ENCODE measurements around the gene VSIG8. TPM values are rescaled to one million over a fixed set of nuclear protein-coding genes. Genes with fewer than 3 reads are reported as not detected.
A peak's percentile ranks its signal among the peaks of the same experiment; 100 is the strongest.

Gene VSIG8
- polyA plus RNA-seq, 4 donors = 0.11 to 0.76 (median 0.32) TPM; not detected in 1

DNA sequence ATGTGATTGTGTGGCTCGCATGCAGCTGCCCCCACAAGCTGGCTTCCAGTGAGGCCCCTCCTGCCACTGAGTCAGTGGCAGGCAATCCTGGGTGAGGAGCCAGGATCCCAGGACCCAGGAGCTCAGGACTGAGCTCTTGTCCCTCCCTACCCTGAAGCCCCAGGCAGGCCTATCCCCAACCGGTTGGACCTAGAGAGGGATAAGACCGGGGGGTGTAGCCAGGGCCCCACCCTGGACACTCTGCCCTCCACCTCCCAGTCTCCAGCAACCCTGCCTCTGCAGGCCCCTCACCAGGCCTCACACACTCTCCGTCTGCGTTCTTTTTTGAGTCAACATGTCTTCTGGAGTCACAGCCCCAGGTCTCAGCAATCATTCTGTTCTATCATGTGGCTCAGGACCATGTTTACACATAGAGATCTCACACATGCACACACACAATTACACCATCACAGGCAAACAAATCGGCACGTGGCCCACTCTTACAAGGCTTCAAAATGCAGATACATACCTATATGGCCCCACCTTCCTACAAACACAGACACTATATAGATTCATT, 2.6 kb downstream of the VSIG8 start:
- DNase-seq (ENCODE audit: low read depth in 4 of 4, low spot score in 3 of 4) = no peak

DNA sequence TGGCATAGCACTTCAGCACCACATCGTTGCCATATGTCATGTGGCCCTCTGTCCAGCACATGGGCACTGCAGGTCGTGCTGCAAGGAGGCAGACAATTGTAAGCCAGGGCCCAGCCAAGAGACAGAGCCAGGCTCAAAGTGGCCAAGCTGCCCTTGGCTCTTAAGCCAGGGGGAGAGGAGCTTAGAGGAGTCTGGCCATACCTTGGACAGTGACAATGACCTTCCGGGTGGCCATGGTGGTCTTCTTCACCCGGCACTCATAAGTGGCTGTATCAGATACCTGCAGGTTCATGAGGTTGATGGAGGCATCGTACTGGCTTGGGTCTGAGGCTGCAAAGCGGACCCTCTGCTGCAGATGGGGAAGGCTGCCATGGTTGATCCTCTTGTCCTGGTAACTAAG, 4.6 kb downstream of the VSIG8 start:
- DNase-seq (ENCODE audit: low read depth in 4 of 4, low spot score in 3 of 4) = no peak

DNA sequence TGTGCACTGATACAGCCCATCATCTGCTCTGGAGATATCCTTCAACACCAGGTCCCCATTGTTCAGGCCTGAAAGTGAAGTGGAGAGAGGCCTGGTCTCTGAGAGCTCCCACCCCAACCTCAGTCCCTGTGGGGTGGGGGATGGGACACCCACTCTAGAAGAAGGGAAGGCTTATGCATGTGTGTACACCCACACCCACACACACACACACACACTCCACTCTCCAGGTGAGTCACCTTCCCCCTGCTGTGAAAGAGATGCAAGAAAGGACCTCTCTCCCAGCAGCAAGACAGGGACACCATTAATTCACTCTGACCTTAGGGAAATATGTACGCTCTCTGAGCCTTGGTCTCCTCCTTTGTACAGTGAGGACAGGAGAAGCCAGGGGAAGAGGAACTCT, 5.9 kb downstream of the VSIG8 start:
- no peak for DNase-seq (ENCODE audit: low read depth in 4 of 4, low spot score in 3 of 4)

DNA sequence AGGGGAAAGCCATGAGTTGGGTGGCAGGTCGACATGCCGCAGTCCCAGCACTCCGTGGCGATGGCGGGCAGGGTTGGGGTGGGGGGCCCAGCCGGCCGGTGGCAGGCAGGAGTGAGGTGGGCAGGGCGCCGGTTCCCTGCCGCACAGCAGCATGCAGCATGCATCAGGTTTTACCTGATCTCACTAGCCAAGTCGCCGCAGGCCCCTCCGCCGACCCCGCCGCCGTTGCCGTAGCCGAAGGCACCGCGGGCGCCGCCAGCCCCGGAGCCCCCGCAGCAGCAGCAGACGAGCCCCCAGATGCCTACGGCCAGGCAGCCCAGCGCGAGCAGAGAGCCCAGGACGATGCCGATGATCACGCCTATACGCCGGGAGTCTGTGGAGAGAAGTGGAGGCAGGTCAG, 6.7 kb downstream of the VSIG8 start:
- DNase-seq (ENCODE audit: low read depth in 4 of 4, low spot score in 3 of 4) = no peak

DNA sequence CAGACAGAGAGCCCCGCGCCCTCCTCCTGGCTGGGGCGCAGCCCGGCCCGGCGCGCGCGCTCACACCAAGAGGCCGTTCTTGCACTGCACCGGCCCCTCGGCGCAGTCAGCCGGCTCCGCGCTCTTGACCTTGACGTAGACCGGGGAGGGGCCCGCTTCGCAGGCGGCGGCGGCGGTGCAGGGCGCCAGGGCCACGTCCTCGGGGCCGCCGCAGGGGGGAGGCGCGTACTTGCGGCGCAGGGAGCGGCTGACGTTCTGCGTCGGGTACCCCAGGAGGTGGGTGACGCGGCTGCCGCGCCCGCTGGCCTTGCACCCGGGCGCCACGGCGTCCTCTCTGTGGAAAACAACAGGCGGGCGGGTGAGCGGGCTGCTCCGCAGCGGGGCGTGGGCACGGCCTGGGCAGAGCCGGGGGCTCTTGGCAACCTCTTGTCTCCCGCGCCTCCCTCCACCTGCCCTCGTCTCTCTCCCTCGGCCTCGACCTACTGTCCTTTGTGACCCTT, 7.7 kb downstream of the VSIG8 start:
- DNase-seq (ENCODE audit: low read depth in 4 of 4, low spot score in 3 of 4) = peak in 3 of 4 donors; percentile 47 to 70 (median 57)

DNA sequence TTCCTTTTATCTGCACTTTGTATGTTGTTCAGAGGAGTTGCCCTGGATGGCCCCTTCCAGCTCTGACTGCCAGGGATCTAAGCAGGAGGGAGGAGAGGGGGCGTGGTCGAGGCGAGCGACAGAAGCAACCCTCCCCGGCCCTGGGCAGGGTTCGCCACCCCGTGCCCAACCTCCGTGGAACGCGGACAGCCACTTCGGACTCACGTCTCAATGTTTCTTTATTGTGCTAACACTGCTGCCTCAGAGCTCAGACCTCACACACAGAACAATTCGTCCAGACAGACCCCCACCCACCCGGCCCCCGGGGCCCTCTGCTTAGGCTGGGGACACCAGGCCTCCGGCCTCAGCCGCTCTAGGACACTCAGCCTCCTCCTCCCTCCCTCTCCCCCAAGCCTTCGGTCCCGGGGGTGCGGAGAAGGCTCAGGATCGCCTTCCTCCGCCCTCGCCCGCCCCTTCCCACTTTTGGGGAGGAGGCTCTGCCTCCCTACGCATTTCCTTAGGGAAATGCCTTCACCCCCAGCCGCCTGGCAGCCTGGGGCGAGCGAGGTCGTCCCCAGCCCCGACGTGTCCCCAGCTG, 8.3 kb downstream of the VSIG8 start:
- DNase-seq (ENCODE audit: low read depth in 4 of 4, low spot score in 3 of 4) = peak in 1 of 4 donors; percentile 37

DNA sequence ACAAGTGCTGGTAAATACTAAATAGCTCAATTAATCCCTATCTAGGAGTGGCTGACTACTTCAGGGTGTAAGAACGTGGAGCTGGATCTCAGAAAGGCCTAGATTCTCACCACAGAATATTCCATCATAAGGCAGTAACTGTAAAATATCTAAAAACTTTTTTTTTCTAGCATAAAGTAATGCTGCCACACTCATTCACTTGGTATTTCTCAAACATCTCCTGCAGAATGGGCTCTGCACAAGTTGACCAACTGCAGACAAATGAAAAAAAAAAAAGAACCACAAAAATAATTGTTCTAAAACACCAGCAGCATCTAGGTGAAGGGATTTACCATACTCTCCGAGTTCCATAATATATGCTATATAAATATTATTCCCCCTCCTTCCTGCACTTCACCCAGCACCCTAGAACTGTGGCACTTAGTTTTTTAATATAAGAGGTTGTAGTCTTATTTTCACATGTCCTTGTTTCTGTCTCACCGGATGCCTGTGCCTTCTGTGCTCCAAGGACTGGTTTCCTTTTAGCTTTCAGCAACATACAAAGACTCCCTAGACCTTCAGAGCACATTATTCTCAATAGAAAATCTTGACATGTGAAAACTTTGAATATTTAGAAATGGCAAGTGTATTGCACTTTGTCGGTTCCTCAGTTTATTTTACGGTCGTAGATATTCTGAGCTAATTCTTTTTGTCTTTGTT, 8.9 kb downstream of the VSIG8 start:
- DNase-seq (ENCODE audit: low read depth in 4 of 4, low spot score in 3 of 4) = no peak

DNA sequence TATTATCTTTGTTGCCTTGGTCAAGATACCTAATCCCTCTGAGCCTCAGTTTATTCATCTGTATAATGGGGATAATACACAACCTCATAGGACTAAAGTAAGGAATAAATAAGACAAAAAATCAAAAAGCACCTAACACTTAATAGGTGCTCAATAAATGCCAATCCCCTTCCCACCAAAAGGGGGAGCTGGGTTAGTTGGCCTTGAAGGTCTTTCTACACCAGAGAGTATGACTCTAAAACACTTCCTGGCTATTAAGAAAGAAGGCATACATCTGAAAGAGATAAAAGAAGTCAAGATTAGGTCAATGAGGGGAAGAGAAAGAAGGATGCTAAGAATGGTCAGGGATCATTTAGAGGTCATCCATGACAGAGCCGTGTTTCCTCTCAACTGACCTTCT, 11.1 kb downstream of the VSIG8 start:
- no peak for DNase-seq (ENCODE audit: low read depth in 4 of 4, low spot score in 3 of 4)

DNA sequence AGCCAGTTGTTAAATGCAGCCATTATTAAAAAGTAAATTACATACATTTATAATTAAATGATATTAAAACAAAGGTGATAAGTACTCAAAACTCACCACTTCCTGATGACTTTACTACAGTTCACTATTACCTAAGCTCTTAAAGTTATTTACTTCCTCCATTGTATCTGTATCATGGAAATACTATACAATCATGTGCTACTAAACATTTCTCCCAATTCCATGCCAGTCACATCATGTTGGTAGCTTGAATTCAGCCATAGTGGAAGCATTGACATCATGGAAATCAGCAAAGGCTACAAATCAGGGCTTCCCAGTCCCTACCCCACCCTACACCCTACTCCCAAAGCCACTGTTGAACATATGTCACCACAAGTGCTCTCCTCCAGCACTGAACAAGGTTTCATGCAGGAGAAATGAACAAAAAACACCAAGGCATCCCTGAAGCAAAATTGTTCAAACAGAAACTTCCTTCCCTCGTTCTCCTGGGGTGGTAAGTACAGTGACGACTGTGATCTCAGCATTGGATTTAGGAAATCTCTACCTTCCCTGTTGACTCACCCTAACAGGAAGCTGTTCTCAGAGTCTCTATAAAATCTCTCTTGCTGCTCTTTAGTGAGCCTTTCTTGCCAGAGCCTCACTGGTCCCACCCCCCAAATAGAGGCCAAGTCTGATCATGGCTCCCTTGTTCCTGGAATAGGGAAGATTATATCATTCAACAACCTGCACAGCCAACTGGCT, 12.7 kb downstream of the VSIG8 start:
- DNase-seq (ENCODE audit: low read depth in 4 of 4, low spot score in 3 of 4) = no peak

DNA sequence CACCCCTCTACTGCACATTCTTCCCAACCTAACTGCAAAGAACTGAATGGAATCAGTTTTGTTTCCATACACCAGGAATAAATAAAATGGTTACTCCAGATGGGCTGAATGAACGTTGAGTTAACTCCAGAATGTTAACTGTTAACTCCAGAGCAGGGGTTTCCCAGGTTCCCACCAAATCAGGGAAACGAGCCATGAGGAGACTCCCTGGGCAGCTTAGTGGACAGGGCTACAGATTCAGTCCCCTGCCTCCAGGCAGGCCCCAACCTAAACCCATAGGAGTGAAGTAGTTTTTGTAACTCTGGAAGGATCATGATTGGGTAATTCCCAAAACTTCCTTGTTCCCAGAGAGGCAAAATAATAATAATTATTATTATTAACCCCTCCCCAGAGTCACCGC, 14.1 kb downstream of the VSIG8 start:
- DNase-seq (ENCODE audit: low read depth in 4 of 4, low spot score in 3 of 4) = no peak

DNA sequence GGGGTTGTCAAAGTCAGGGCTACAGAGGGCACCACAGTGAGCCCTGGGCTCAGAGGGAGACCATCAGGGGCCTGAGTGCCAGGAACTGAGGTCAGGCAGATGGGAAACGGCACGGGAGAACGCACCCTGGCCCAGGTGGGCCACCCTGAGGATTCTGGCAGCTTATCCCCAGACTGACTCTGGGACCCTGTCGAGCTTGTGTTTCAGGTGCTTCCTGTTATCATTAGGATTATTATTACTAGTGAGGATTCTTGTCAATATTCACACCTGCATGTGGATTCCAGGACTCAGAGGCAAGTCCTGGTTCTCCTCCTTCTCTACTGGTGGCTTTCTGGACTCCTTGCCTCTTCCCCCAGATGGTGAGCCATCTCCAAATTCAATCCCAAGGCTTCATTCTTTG, 15.2 kb downstream of the VSIG8 start:
- DNase-seq (ENCODE audit: low read depth in 4 of 4, low spot score in 3 of 4) = no peak

DNA sequence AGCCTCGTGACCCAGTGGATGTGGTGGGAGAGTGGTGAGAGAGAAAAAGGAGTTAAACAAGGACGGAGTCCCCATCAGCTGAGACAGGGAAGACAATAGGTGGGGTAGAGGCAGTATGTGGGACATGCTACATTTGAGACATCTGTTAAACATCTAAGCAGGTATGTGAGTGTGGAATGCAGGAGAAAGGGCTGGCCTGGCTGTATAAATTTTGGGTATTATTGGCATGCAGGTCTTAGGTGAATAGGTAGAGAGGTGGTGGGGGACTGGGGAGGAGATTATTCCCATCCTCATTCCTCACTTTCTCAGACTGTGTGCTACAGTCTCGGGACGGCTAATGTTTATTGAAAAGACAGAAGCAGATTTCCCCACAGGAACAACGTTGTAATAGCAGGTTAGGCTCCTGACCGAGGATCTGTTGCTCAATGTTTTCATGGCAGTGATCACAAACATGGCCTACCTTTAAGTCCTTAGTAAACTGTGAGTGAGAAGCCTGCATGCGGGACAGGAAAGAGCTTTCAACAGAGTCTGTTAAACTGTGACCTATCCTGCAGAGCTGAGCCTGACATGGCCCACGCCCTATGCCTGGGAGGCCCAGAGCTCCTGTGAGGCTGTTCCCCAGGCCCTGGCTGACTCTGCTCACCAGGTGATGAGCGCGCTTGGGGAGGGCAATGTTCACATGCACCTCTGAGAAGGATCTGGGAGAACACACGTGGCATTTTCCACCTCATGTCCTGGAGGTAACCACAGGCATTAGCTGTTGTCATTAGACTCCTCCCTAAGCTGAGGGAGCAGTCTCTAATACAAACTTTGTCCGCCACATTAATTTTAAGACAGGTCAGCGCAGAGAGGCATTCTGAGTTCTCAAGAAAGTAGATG, 16.5 kb downstream of the VSIG8 start:
- no peak for DNase-seq (ENCODE audit: low read depth in 4 of 4, low spot score in 3 of 4)

DNA sequence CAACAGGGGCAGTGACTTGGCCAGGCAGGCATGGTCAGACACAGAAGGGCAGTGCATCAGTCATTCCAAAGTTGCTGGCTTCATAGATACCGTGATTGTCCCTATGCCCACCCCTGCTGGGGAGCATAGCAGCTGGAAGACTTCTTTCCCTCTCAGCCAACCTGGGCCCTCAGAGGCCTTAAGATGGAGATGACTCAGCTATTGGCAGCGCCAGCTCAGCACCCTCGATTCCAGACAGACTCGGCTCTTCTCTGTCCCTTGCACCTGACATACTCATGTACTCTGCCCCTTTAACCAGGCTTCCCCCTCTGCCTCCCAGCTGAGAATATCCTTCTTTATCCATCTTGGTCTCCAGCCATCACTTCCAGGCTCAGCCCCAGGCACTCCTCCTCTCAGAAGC, 19.0 kb downstream of the VSIG8 start:
- no peak for DNase-seq (ENCODE audit: low read depth in 4 of 4, low spot score in 3 of 4)

DNA sequence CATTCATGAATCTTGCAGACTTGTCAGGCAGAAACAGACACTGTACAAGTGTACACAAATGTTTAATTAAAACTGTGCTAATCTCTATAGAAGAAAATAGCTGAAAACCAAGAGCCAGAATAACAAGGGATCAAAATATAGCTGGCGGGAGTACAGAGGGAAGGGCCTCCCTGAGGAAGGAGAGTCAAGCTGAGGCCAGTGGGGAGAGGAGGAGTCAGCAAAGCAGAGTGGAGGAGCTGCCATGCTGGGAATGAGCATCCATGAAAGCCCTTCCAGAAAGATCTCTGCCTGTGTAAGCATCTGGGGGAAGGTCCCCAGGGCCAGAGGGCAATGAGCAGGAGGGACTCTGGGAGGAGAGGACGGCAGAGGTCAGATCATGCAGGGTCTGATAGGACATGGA, 20.7 kb downstream of the VSIG8 start:
- no peak for DNase-seq (ENCODE audit: low read depth in 4 of 4, low spot score in 3 of 4)

DNA sequence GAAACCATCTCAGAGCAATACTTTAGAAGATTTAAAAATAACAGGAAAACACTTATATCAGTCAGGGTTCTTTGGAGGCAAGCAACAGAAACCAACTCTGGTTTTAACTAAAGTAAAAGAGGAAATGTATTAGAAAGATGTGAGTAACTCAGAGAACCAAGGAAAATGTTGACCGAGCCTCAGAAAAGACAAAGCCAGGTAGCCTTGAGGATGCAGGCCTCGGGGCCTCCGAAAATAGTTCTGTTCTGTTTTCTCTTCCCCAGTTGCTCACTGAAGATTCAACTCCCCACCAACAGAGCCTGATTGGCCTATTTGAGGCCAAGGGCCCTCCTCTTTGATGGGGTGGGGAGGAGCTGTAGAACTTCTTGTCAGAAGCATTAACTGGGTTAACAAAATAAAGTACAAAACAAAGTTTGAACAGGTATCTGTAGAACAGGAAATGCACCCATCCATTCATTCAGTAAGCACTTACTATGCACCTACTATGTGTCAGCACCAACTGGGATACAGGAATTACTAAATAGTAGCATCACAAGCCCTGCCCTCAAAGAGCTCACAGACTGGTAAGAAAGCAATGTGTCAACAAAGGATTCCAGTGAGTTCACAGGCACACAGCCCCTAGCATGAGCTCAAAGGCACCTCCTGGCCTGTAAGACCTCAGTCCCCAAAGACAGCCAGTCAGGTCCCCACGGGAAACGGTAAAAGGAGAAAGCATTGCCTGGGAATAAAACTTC, 23.2 kb downstream of the VSIG8 start:
- DNase-seq (ENCODE audit: low read depth in 4 of 4, low spot score in 3 of 4) = no peak

DNA sequence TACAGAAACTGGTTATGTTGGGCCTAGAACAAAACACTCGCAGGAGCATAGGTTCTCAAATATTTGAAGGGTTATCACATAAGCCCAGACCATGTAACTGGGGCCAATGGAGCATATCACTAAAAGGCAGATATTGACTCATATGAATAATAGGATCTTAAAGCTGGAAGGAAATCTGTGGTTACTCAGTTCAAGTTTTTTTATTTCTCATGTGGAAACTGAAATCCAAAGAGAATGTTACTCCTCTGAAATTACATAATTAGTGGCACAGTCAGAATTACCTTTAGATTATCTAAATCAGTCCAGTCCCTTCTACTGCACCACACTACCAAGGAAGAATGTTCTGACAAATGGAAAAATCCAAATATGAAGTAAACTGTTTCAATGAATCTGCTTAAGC, 23.7 kb downstream of the VSIG8 start:
- DNase-seq (ENCODE audit: low read depth in 4 of 4, low spot score in 3 of 4) = no peak

DNA sequence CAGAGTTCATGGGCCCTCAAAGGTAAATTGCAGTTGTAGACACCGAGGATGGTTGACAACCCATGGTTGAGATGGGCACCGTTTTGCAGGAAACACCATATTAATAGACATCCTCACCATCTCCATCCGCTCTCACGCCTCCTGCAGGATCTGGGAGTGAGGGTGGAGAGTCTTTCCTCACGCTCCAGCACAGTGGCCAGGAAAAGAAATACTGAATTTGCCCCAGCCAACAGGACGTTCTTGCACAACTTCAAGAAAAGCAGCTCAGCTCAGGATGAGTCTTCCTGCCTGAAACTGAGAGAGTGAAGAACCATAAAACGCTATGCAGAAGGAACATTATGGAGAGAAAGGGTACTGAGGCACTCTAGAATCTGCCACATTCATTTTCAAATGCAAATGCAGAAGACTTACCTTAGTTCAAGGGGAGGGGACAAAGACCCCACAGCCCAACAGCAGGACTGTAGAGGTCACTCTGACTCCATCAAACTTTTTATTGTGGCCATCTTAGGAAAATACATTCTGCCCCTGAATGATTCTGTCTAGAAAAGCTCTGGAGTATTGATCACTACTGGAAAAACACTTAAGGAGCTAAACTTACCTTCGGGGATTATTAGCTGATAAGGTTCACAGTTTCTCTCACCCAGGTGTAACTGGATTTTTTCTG, 26.5 kb downstream of the VSIG8 start:
- no peak for DNase-seq (ENCODE audit: low read depth in 4 of 4, low spot score in 3 of 4)

DNA sequence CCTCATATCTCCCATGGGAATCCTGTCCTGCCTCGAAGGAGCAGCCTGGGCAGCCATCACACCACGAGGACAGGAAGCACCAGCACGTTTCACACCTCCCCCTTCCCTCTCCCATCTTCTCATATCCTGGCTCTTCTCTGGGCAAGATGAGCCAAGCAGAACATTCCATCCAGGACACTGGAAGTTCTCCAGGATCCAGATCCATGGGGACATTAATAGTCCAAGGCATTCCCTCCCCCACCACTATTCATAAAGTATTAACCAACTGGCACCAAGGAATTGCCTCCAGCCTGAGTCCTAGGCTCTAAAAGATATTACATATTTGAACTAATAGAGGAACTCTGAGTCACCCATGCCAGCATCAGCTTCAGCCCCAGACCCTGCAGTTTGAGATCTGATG, 27.1 kb downstream of the VSIG8 start:
- no peak for DNase-seq (ENCODE audit: low read depth in 4 of 4, low spot score in 3 of 4)

DNA sequence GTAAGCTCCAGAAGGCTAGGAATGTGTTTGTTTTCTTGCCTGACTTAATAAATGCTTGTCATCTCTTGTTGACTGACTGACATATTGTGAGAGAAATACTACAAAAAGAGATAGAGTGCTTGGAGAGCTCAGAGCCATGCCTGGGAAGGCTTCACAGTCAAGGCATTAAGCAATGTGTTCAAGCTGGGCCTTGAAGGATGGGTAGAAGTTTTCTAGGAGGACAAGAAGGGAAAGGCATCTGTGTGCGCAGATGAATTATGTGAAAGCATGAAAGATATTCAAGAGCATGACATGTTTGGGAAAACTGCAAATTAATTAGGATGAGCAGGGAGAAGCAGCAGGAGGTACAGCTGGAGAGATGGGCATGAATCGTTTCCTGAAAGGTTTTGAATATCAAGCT, 30.1 kb downstream of the VSIG8 start:
- no peak for DNase-seq (ENCODE audit: low read depth in 4 of 4, low spot score in 3 of 4)

Measured in left renal pelvis (tissue), 4 donors.